ENCODE results near the gene DIP2C.

DIP2C gene

DNA sequence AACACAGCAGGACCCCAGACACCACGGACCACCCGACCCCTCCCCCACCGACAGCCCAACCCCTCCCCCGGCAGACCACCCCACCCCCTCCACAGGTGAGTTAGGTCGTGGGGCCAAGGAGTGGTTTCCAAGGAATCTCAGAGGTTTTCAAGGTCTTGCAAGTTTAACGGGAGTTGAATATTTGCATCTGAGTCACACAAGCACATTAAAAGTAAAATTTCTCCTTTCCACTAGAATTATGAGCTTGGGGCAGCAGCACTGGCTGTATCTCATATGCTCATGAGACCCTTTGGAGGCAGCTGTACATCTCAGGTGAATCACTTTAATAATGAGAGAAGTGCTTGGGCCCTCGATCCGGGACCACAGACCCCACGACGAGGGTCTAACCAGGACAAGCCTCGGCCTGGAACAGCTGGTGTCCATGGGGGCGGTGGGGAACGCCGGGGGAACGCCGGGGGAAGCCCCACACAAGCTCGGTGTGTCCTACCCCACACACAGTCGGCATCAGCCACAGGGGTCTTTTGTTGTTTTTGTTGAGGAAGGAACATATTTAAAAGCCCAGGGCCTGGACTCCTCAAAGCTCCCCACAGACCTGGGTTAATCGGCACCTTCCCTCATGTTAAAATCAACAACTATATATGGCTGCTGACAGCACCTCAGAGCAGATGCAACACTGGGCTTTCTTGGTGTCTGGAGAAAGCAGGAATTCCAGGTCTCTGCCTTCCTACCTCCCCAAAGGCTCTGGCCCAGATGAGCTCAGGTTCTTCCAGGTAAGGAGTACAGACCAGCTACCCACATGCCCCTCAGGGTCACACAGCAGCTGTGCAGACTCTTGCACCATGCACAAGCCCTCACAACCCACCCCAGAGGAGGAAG is 130.3 kb downstream of the DIP2C start:
- no peak for DNase-seq (ENCODE audit: low spot score)
- TF ChIP-seq, protein P1, sequence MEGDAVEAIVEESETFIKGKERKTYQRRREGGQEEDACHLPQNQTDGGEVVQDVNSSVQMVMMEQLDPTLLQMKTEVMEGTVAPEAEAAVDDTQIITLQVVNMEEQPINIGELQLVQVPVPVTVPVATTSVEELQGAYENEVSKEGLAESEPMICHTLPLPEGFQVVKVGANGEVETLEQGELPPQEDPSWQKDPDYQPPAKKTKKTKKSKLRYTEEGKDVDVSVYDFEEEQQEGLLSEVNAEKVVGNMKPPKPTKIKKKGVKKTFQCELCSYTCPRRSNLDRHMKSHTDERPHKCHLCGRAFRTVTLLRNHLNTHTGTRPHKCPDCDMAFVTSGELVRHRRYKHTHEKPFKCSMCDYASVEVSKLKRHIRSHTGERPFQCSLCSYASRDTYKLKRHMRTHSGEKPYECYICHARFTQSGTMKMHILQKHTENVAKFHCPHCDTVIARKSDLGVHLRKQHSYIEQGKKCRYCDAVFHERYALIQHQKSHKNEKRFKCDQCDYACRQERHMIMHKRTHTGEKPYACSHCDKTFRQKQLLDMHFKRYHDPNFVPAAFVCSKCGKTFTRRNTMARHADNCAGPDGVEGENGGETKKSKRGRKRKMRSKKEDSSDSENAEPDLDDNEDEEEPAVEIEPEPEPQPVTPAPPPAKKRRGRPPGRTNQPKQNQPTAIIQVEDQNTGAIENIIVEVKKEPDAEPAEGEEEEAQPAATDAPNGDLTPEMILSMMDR (IDR thresholded peaks at IDR 0.05; ENCODE audit: extremely low read depth, insufficient read depth, missing control alignments) = no peak
- in situ Hi-C loops (cut with MboI; ENCODE audit: low pct_unique_long_range_greater_than_20kb, low sequenced_read_pairs, unreplicated experiment) = no loop called here

DNA sequence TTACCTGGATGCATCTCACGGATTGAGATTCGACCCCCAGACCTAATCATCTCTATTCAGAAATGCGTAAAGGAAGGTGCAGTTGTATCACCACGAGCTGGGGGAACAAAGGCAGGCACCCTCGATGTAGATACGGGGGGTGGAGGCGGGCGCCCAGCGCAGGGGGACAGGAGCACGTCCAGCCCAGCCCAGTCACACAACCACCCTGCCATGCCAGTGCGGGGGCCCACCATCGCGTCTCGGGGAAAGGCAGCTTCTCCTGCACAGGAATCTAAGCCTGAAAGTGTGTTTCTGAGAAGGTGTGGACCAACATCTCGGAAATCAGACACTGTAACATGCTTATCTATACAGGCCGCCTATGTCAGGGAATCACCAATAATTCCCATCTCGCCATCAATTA is 131.1 kb downstream of the DIP2C start:
- no peak for DNase-seq (ENCODE audit: low spot score)
- in situ Hi-C loops (cut with MboI; ENCODE audit: low pct_unique_long_range_greater_than_20kb, low sequenced_read_pairs, unreplicated experiment) = no loop called here
- TF ChIP-seq, protein P1 (IDR thresholded peaks at IDR 0.05; ENCODE audit: extremely low read depth, insufficient read depth, missing control alignments) = no peak

DNA sequence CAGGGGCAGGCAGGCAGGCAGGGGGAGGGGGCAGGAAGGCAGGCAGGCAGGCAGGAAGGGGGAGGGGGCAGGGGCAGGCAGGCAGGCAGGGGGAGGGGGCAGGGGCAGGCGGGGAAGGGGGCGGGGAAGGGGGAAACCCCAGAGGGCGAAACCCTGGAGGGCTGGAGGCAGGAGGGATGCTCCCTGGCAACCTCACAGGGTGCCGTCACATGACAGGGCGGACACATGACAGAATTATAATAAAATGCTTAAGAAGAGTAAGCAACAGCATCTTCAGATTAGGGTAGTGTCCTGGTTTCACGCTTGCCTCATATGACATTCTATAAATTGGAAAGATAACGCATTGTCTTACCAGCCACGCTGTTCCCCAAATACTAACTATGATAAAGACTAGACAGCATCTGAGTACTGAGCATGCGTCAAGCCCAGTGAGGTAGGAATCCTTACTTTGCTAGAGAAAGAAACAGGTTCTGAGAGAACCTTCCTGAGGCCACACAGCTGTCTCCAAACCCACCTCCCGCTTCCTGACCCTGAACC is 131.6 kb downstream of the DIP2C start:
- in situ Hi-C loops (cut with MboI; ENCODE audit: low pct_unique_long_range_greater_than_20kb, low sequenced_read_pairs, unreplicated experiment) = no loop called here
- TF ChIP-seq, protein P1 (IDR thresholded peaks at IDR 0.05; ENCODE audit: extremely low read depth, insufficient read depth, missing control alignments) = no peak
- peak; percentile 40 for DNase-seq (ENCODE audit: low spot score)

DNA sequence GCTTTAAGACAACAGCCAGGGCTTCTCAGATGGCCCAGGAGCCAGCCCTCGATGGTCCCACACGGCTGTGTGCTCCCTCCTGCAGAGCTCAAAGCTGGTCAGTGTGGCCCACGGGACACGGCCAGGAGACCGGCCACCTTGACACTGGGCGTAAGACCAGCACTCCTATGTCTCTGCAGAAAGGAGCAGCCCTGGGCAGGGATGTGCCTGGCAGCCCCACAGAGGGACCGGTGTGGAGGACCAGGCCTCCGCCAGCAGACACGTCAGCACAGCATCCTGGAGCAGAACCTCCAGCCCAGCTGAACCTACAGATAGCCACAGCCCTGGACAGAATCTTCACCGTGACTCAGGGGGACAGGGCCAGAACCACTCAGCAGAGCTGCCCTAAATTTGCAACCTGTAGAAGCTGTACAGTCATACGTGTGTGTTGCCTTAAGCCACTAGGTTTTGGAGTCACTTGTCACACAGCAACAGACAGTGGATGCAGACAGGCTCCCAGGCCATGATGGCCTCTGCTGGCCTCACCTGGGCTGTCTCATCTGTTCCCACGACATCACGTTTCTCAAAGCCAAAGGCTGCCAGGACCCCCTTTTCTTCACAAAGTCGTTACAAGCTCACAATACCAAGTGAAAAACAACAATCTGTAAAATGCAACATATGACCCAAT is 132.4 kb downstream of the DIP2C start:
- TF ChIP-seq, protein P1 (IDR thresholded peaks at IDR 0.05; ENCODE audit: extremely low read depth, insufficient read depth, missing control alignments) = no peak
- in situ Hi-C loops (cut with MboI; ENCODE audit: low pct_unique_long_range_greater_than_20kb, low sequenced_read_pairs, unreplicated experiment) = no loop called here
- DNase-seq (ENCODE audit: low spot score) = no peak

DNA sequence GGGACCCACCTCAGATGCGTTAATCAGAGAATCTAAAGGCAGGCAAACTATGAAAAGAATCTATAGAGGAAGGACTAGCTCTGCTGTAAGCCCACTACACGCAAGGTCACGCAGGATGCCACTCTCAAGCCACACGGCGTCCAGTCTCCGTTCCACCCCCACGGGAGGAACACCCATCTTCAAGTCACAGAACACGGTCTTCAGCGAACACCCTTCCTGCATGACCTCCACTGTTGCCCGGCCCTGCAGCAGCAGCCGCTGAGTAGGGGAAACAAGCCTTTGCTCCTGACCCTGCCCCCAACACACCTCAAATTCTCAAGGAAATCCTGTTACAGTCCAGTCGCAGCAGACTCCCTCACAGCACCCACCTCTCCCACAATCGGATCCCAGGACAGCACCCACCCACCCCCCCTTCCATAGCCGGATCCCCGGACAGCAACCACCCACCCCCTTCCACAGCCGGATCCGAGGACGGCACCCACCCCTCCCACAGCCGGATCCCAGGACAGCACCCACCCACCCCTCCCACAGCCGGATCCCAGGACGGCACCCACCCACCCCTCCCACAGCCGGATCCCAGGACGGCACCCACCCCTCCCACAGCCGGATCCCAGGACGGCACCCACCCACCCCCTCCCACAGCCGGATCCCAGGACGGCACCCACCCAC is 133.7 kb downstream of the DIP2C start:
- DNase-seq (ENCODE audit: low spot score) = no peak
- in situ Hi-C loops (cut with MboI; ENCODE audit: low pct_unique_long_range_greater_than_20kb, low sequenced_read_pairs, unreplicated experiment) = no loop called here
- TF ChIP-seq, protein P1 (IDR thresholded peaks at IDR 0.05; ENCODE audit: extremely low read depth, insufficient read depth, missing control alignments) = no peak

DNA sequence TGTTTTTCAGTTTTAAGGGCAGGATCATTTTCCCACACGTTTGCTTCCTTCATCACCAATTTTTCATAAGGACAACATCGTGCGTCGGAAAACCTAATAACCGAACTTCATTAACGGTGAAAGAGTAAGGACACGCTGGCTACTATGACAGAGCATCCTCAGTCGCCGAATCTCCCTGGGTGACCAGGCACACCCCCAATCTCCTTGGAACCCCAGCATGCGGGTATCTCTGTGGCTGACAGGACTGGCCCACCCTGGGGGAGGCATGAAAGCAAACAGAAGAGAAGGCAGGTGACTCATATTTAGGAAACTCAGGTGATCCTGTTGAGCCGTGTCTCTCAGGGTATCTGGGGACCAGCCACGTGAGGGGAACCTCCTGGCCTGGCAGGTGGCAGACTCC is 134.2 kb downstream of the DIP2C start:
- TF ChIP-seq, protein P1 (IDR thresholded peaks at IDR 0.05; ENCODE audit: extremely low read depth, insufficient read depth, missing control alignments) = no peak
- no peak for DNase-seq (ENCODE audit: low spot score)
- in situ Hi-C loops (cut with MboI; ENCODE audit: low pct_unique_long_range_greater_than_20kb, low sequenced_read_pairs, unreplicated experiment) = no loop called here
